ENCODE measurements around the gene DPH1. TPM values are rescaled to one million over a fixed set of nuclear protein-coding genes. Genes with fewer than 3 reads are reported as not detected.
A peak's percentile ranks its signal among the peaks of the same experiment; 100 is the strongest.
"Not testable (repeated sequence)": the region's sequence is repeated elsewhere in the genome, so short reads cannot be mapped to it uniquely, and the experiment has no call there.

Gene DPH1
- total RNA-seq: 10 to 100 TPM; 31.1 to 48.3 TPM
- polyA plus RNA-seq (2013, experiment 1 of 2): 34.4 TPM
- polyA plus RNA-seq (2013, experiment 2 of 2): 26.5 TPM
- long read RNA-seq, experiment 1, partial matches to known transcripts: 7 of 19 reads
- long read RNA-seq, experiment 1, other reads (novel, unspliced or antisense): 7 of 19 reads
- long read RNA-seq, experiment 2, transcript DPH1-206 (13 exons, 1,733 nt): minor isoform, 11 of 45 reads
- long read RNA-seq, experiment 2, transcript DPH1-201 (13 exons, 2,221 nt): major isoform, 20 of 45 reads
- long read RNA-seq, experiment 2, partial matches to known transcripts: 1 of 45 reads
- long read RNA-seq, experiment 2, other reads (novel, unspliced or antisense): 8 of 45 reads
- long read RNA-seq, experiment 3, transcript DPH1-201 (13 exons, 2,221 nt): major isoform, 64 of 90 reads
- long read RNA-seq, experiment 3, transcript DPH1-206 (13 exons, 1,733 nt): minor isoform, 8 of 90 reads
- long read RNA-seq, experiment 3, partial matches to known transcripts: 2 of 90 reads
- long read RNA-seq, experiment 3, other reads (novel, unspliced or antisense): 15 of 90 reads
- long read RNA-seq, experiment 4, partial matches to known transcripts: 1 of 6 reads
- long read RNA-seq, experiment 4, other reads (novel, unspliced or antisense): 0 of 6 reads

DNA sequence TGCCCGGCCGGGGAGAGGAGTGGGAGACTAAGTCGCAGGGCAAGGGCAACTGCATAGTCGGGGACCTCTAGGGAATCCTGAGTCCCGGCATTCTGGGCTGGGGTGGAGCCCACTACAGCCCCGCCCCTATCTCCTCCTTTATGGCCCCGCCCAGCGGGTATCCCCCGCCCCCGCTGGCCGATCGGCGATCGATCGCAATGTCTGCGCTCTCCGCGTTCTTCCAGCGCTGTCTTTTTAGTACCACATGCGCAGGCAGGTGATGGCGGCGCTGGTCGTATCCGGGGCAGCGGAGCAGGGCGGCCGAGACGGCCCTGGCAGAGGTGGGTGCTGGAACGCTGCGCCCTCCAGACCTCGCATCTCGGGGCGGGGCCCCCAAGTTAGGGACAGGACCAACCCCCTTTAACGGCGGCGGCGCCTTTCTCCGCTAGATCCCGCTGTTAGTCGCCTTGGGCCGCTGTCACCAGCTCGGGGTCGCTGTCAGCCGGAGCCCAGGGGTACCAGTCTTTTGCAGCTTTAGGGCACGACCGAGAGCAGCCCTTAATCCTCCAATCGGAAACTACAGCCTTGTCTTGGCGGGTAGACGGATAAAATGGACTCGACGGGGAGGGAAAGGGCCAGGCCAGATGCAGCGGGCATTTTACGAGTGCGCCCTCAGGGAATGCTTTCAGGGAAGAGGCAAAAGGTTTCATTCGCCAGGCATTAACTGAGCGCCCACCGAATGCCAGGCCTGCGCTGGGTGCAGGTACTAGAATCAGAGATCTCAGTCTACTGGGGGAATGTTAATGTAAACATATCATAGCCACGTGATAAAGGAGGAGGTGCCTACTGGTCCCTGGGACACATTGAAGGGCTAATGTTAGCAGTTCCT, at the start of gene DPH1:
TSS of gene DPH1 (plus strand) at position 243 of the 868 bp plus-strand sequence. CDS start at position 260, 17 bp downstream.
- H3K27ac Mint-ChIP-seq: peak within 1 kb of the TSS; percentile 88
- peaks cover 5% of the 10 kb centered on the region for H3K4me1 Mint-ChIP-seq
- WGBS, 2 experiments (ENCODE audit: insufficient coverage in 1 of 2, insufficient read length in 1 of 2): 1 to 2% methylated on average over 29 to 59 of the region's 59 CpGs

DNA sequence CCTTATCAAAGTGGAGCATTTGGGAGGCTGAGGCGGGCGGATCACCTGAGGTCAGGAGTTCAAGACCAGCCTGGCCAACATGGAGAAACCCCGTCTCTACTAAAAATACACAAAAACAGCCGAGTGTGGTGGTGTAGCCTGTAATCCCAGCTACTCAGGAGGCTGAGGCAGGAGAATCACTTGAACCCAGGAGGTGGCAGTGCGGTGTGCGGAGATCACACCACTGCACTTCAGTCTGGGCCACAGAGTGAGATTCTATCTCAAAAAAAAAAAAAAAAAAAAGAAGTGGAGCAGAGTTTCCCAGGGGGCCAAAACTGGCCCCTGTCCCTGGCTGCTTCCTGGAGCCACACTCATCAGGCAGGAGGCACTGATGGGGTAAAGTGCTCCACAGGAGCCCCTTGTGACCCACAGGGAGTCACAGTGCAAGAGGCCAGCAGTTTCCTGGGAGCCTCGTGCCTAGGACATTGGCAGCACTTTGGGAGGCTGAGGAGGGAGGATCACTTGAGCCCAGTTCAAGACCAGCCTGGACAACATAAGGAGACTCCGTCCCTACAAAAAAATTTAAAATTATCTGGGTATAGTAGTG, 49.2 kb upstream of the DPH1 start:
- Histone ChIP-seq H3K4me1 (ENCODE audit: control insufficient read depth, insufficient read depth, low read length) (peaks cover 32% of the 10 kb centered on the region), H3K27me3 (ENCODE audit: control insufficient read depth, insufficient read depth, low read length, poor library complexity, severe bottlenecking) (no peaks in the 10 kb centered on the region), H3K4me3 (ENCODE audit: low read length) (no peak overlapping the region), H3K36me3 (ENCODE audit: control insufficient read depth, insufficient read depth, low read length) (no peaks in the 10 kb centered on the region), H3K9ac (ENCODE audit: extremely low read depth, low read length, poor library complexity, severe bottlenecking) (no peak overlapping the region), H3K27ac (ENCODE audit: low read depth, low read length) (no peak overlapping the region), H3K9me3 (ENCODE audit: control insufficient read depth, low read length) (no peaks in the 10 kb centered on the region)
- H3K4me3 Mint-ChIP-seq: no peak overlapping the region
- peaks cover 28% of the 10 kb centered on the region for H3K4me1 Mint-ChIP-seq
- 88 to 94% methylated on average over 3 to 8 of the region's 8 CpGs for WGBS, 2 experiments (ENCODE audit: insufficient coverage in 1 of 2, insufficient read length in 1 of 2)
- H3K27ac Mint-ChIP-seq: no peak overlapping the region
- no peaks in the 10 kb centered on the region for H3K36me3 Mint-ChIP-seq (ENCODE audit: low read depth)
- DNase-seq: no peak
- peaks cover 2% of the 10 kb centered on the region for H3K27me3 Mint-ChIP-seq (ENCODE audit: insufficient read depth)
- TF ChIP-seq, protein P1, sequence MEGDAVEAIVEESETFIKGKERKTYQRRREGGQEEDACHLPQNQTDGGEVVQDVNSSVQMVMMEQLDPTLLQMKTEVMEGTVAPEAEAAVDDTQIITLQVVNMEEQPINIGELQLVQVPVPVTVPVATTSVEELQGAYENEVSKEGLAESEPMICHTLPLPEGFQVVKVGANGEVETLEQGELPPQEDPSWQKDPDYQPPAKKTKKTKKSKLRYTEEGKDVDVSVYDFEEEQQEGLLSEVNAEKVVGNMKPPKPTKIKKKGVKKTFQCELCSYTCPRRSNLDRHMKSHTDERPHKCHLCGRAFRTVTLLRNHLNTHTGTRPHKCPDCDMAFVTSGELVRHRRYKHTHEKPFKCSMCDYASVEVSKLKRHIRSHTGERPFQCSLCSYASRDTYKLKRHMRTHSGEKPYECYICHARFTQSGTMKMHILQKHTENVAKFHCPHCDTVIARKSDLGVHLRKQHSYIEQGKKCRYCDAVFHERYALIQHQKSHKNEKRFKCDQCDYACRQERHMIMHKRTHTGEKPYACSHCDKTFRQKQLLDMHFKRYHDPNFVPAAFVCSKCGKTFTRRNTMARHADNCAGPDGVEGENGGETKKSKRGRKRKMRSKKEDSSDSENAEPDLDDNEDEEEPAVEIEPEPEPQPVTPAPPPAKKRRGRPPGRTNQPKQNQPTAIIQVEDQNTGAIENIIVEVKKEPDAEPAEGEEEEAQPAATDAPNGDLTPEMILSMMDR (conservative IDR thresholded peaks at IDR 0.05): no peak
- no peaks in the 10 kb centered on the region for H3K9me3 Mint-ChIP-seq

More for the DNA sequence above, at the start of gene DPH1:
- TF ChIP-seq, protein P1 (conservative IDR thresholded peaks at IDR 0.05): no peak
- Histone ChIP-seq H3K27ac (ENCODE audit: low read depth, low read length) (no peak within 1 kb of the TSS), H3K4me3 (ENCODE audit: low read length) (peak within 1 kb of the TSS; percentile 97), H3K9ac (ENCODE audit: extremely low read depth, low read length, poor library complexity, severe bottlenecking) (peak within 1 kb of the TSS; percentile 59), H3K27me3 (ENCODE audit: control insufficient read depth, insufficient read depth, low read length, poor library complexity, severe bottlenecking) (no peaks in the 10 kb centered on the region), H3K4me1 (ENCODE audit: control insufficient read depth, insufficient read depth, low read length) (peaks cover 4% of the 10 kb centered on the region), H3K36me3 (ENCODE audit: control insufficient read depth, insufficient read depth, low read length) (no peaks in the 10 kb centered on the region), H3K9me3 (ENCODE audit: control insufficient read depth, low read length) (no peaks in the 10 kb centered on the region)
- H3K27me3 Mint-ChIP-seq (ENCODE audit: insufficient read depth): peaks cover 46% of the 10 kb centered on the region
- no peaks in the 10 kb centered on the region for H3K36me3 Mint-ChIP-seq (ENCODE audit: low read depth)
- H3K4me3 Mint-ChIP-seq: peak within 1 kb of the TSS; percentile 94
- peak; percentile 98 for DNase-seq
- H3K9me3 Mint-ChIP-seq: peaks cover 4% of the 10 kb centered on the region

DNA sequence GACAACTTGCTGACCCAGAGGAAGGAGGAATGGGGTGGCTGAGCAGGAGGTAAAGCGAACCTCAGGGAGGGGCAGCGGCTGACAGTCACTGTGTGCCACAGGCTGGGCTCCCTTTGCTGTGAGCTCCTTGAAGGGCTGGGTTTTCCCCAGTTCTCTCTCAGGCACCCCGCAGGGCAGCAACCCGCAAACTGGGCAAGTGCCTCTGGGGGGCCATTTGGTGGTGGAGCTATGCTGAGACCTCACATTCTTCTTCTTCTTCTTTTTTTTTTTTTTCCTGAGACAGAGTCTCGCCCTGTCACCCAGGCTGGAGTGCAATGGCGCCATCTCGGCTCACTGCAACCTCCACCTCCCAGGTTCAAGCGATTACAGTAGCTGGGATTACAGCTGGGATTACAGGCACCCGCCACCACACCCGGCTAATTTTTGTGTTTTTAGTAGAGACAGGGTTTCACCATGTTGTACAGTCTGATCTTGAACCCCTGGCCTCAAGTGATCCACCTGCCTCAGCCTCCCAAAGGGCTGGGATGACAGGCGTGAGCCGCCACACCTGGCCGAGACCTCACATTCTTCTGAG, 47.1 kb upstream of the DPH1 start:
- not testable (repeated sequence) for H3K4me3 Mint-ChIP-seq; H3K27me3 ChIP-seq (ENCODE audit: control insufficient read depth, insufficient read depth, low read length, poor library complexity, severe bottlenecking); H3K27me3 Mint-ChIP-seq (ENCODE audit: insufficient read depth); H3K9me3 ChIP-seq (ENCODE audit: control insufficient read depth, low read length); H3K27ac Mint-ChIP-seq; H3K27ac ChIP-seq (ENCODE audit: low read depth, low read length); H3K36me3 ChIP-seq (ENCODE audit: control insufficient read depth, insufficient read depth, low read length); H3K9me3 Mint-ChIP-seq; H3K9ac ChIP-seq (ENCODE audit: extremely low read depth, low read length, poor library complexity, severe bottlenecking); H3K4me3 ChIP-seq (ENCODE audit: low read length); H3K36me3 Mint-ChIP-seq (ENCODE audit: low read depth)
- peaks cover 34% of the 10 kb centered on the region for H3K4me1 ChIP-seq (ENCODE audit: control insufficient read depth, insufficient read depth, low read length)
- DNase-seq: peak; percentile 77
- TF ChIP-seq, protein P1 (conservative IDR thresholded peaks at IDR 0.05): peak; percentile 20
- H3K4me1 Mint-ChIP-seq: peaks cover 39% of the 10 kb centered on the region
- WGBS, 2 experiments (ENCODE audit: insufficient coverage in 1 of 2, insufficient read length in 1 of 2): 87 to 88% methylated on average over 6 to 13 of the region's 13 CpGs

Data from endodermal cell (in vitro differentiated cells).